SK-MEL-5 (cell line): ENCODE results near the gene PLA2G3. TPM values are rescaled to one million over a fixed set of nuclear protein-coding genes. Genes with fewer than 3 reads are reported as not detected.
A peak's percentile ranks its signal among the peaks of the same experiment; 100 is the strongest.

Experiments
- DNase-seq: peaks from one replicate; pipeline ENCODE4 v3.0.0-alpha.2; 2016; ENCODE audit warnings: low read depth, low spot score
- in situ Hi-C: cut with HindIII; loops from 2 replicates; pipeline ENCODE4 v1.10.0; 2016; ENCODE audit warnings: low sequenced_read_pairs, high pct_unique_total_duplicates, low pct_unique_long_range_greater_than_20kb
- total RNA-seq: library from RNA; depleted of rRNA; stranded (reverse); fragments of >200 nt; shearing (Covaris generic); gene quantifications from 2 replicates; pipeline ENCODE4 v1.2.3, GENCODE V29; 2014

PLA2G3 gene
- total RNA-seq, 1 experiment from 2014 or later, result 0.03 TPM

GRCh38 chr22:31151872-31152271 lies 11.6 kb upstream of the PLA2G3 start:
- DNase-seq, result no peak
- in situ Hi-C loops, result no loop called here

GRCh38 chr22:31150615-31151014 lies 10.3 kb upstream of the PLA2G3 start:
- DNase-seq, result peak; percentile 37
- in situ Hi-C loops, result no loop called here

GRCh38 chr22:31148953-31149627 lies 8.8 kb upstream of the PLA2G3 start:
- DNase-seq, result peak; percentile 91
- in situ Hi-C loops, result no loop called here

- DNase-seq, result no peak
- in situ Hi-C loops, result no loop called here
Measured at GRCh38 chr22:31148488-31148887, 8.2 kb upstream of the PLA2G3 start.

- in situ Hi-C loops, result no loop called here
- no peak for DNase-seq
Measured at GRCh38 chr22:31144223-31144622, 3.9 kb upstream of the PLA2G3 start.

GRCh38 chr22:31143537-31143936 lies 3.2 kb upstream of the PLA2G3 start:
- no peak for DNase-seq
- in situ Hi-C loops, result no loop called here

- no peak for DNase-seq
- in situ Hi-C loops, result no loop called here
Measured at GRCh38 chr22:31143038-31143437, 2.7 kb upstream of the PLA2G3 start.

GRCh38 chr22:31142285-31142684 lies 2.0 kb upstream of the PLA2G3 start:
- in situ Hi-C loops, result no loop called here
- DNase-seq, result no peak

- in situ Hi-C loops, result no loop called here
- no peak for DNase-seq
Measured at GRCh38 chr22:31141551-31141950, 1.2 kb upstream of the PLA2G3 start.

- DNase-seq, result no peak
- in situ Hi-C loops, result no loop called here
Measured at GRCh38 chr22:31140746-31141145, 438 bp upstream of the PLA2G3 start.

GRCh38 chr22:31139066-31139465 lies 1.2 kb downstream of the PLA2G3 start:
- in situ Hi-C loops, result no loop called here

GRCh38 chr22:31138126-31138525 lies 2.2 kb downstream of the PLA2G3 start:
- DNase-seq, result no peak
- in situ Hi-C loops, result no loop called here

More at GRCh38 chr22:31139066-31139465, 1.2 kb downstream of the PLA2G3 start:
- no peak for DNase-seq

- in situ Hi-C loops, result no loop called here
- DNase-seq, result no peak
Measured at GRCh38 chr22:31137721-31138120, 2.6 kb downstream of the PLA2G3 start.

GRCh38 chr22:31136711-31137110 lies 3.6 kb downstream of the PLA2G3 start:
- in situ Hi-C loops, result no loop called here
- no peak for DNase-seq

- no peak for DNase-seq
- in situ Hi-C loops, result no loop called here
Measured at GRCh38 chr22:31136155-31136554, 4.2 kb downstream of the PLA2G3 start.

- no peak for DNase-seq
- in situ Hi-C loops, result no loop called here
Measured at GRCh38 chr22:31135706-31136105, 4.6 kb downstream of the PLA2G3 start.

GRCh38 chr22:31134688-31135087 lies 5.6 kb downstream of the PLA2G3 start:
- in situ Hi-C loops, result no loop called here
- no peak for DNase-seq

- in situ Hi-C loops, result no loop called here
- DNase-seq, result no peak
Measured at GRCh38 chr22:31133911-31134310, 6.4 kb downstream of the PLA2G3 start.

- in situ Hi-C loops, result no loop called here
- DNase-seq, result no peak
Measured at GRCh38 chr22:31130873-31131272, 9.4 kb downstream of the PLA2G3 start.

GRCh38 chr22:31128156-31128555 lies 12.2 kb downstream of the PLA2G3 start:
- no peak for DNase-seq

More at GRCh38 chr22:31128156-31128555, 12.2 kb downstream of the PLA2G3 start:
- in situ Hi-C loops, result no loop called here
